Activated gamma-delta T cell treated with anti-CD3 and anti-CD28 coated beads, Interleukin-2, amount 50 U/mL, for 16 hours (primary cell): ENCODE measurements around the gene CYP4F3.
"Not testable (repeated sequence)": the region's sequence is repeated elsewhere in the genome, so short reads cannot be mapped to it uniquely, and the experiment has no call there.

ENCODE experiments used
- DNase-seq: peaks from one replicate; pipeline ENCODE4 v3.0.0-alpha.2; 2020; ENCODE audit warnings: low read depth

The CYP4F3 gene, protein sequence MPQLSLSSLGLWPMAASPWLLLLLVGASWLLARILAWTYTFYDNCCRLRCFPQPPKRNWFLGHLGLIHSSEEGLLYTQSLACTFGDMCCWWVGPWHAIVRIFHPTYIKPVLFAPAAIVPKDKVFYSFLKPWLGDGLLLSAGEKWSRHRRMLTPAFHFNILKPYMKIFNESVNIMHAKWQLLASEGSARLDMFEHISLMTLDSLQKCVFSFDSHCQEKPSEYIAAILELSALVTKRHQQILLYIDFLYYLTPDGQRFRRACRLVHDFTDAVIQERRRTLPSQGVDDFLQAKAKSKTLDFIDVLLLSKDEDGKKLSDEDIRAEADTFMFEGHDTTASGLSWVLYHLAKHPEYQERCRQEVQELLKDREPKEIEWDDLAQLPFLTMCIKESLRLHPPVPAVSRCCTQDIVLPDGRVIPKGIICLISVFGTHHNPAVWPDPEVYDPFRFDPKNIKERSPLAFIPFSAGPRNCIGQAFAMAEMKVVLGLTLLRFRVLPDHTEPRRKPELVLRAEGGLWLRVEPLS

GRCh38 chr19:15640294-15640903 lies at the start of gene CYP4F3:
CYP4F3 (plus strand) TSS chr19:15640897; CDS start chr19:15641416, 519 bp downstream.
- no peak for DNase-seq

GRCh38 chr19:15591796-15592195 lies 48.9 kb upstream of the CYP4F3 start:
- no peak for DNase-seq

DNA sequence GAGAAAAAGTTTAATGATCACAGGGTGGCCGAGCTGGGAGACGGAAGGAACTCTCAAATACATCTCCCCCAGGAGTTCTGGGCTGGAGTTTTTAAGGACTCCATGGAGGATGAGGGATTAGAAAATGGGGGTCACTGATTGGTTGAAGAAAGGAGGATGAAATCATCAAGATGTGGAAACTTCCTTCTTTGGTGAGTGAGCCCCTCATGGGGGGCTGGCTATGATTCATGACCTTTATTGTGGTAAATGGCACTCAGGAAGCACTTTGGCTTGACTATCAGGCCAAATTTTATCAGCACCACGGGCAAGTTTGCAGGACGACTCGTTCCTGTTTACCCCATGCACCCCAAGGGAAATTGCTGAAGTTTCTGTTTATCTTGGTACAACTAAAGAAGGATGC lies 48.2 kb upstream of the CYP4F3 start:
- not testable (repeated sequence) for DNase-seq

DNA sequence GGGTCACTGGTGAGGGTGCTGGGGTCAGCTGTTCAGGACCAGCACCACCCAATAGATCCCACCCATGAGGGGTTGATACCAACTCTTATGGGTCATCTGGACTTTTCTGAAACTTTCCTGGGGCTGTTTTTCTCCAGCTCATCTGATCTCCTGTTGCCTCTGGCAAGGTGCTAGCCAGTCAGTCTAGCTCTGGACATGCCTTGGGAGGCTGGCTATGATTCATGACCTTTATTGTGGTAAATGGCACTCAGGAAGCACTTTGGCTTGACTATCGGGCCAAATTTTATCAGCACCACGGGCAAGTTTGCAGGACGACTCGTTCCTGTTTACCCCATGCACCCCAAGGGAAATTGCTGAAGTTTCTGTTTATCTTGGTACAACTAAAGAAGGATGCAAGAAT lies 46.9 kb upstream of the CYP4F3 start:
- DNase-seq: not testable (repeated sequence)

DNA sequence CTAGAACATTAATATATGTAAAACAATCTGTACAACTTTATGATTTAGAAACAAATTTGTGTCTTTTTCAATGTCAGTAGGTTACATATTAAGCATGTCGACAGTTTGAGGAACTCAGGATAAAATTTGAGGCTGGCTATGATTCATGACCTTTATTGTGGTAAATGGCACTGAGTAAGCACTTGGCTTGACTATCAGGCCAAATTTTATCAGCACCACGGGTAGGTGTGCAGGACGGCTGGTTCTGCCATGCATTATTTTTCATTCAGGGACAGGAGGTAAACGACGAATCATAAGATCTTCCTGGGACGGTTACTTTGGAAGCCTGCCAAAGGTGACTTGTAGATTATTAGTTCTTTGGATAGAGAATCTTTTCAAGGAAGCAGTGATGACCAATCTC lies 45.6 kb upstream of the CYP4F3 start:
- DNase-seq: no peak

- not testable (repeated sequence) for DNase-seq
Observed at GRCh38 chr19:15607978-15608925, 32.4 kb upstream of the CYP4F3 start.

GRCh38 chr19:15609261-15609660 lies 31.4 kb upstream of the CYP4F3 start:
- DNase-seq: no peak

DNA sequence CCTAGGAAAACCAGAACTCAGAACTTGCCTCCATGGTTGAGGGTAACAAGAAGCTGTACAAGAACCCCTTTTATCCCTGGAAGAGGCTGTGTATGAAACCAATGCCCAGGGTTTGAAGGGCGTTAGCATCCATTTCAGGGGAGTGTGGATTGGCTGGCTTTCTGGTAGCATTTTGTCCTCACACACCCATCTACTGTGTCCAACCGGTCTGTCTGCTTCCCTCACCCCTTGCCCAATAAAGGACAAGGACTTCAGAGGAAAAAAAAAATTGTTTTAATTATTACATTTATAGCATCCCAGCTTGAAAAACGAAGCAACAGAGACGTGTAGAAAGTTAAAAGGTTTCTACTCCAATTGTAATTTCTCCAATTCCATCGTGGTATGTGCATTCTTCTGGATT lies 28.4 kb upstream of the CYP4F3 start:
- DNase-seq: no peak

DNA sequence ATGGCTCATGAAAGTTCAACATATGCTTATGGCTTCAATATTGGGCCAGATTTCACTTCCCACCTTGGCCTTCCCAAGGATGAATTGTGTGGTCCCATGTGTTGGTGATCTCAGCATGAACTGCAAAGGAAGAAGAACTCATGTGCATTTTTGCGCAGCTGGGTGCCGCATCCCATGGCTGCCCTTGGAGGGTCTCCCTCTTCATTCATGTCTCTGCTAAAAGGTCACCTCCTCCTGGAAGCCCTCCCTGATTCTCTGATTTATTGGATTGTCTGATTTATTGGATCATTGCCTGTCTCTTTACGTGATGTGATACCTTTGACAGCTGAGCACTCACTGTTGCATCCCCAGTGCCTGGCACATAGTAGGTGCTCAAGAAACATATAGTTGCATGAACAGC lies 27.4 kb upstream of the CYP4F3 start:
- no peak for DNase-seq

DNA sequence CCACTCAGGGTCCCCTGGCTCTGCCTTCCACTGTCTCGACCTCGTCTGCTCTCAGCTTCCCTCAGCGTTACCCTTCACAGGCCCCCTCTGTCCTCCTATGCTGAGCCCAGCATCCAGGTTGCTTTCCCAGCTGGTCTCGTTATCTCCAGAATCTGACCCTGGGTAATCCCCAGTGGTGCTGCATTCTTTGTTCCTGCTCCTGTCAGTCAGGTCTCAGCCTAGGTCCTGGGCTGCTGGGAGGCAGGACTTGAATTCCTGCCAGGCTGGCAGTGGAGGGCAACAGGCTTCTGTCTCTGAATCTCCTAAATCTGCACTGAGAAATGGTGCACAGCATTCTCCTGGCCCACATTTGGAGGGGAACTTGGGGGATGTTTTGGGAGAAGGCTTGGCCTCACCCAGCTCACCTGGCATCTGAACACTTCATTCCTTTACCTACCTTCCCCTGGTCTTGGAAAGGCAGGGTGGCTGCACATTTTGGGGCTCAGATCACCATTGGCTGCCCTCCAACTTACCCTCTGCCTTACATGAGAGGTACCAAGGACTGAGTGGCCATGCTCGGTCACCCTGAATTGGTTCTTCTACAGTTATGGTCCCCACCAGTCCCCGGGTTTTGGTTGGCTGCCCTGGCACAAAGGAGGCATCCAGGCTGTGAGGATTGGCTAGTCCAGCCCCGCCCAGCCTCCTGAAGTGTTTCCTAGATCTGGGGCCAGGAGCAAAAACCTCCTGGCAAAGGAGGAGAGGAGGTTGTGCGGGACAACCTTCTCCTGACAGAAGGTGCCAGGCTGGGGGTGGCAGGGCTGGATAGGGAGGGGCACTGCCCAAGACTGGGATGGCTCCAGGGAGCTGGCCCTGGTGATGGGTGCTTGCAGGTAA lies 26.0 kb upstream of the CYP4F3 start, which contains the start of gene CYP4F8:
CYP4F8 (plus strand) TSS at position 712 of the 873 bp plus-strand sequence. CDS start 399 bp downstream, outside the sequence.
- DNase-seq: no peak

DNA sequence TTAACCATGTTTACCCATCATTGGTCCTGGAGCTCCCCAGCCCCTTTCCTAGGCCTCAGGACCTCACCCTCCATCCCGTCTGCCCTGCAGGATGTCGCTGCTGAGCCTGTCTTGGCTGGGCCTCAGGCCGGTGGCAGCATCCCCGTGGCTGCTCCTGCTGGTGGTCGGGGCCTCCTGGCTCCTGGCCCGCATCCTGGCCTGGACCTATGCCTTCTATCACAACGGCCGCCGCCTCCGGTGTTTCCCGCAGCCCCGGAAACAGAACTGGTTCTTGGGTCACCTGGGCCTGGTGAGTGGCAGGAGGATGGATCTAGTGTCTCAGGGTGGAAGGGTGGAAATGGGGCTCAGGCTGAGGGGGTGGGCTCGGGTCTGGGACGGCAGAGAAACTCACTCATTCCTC lies 25.2 kb upstream of the CYP4F3 start:
- no peak for DNase-seq

DNA sequence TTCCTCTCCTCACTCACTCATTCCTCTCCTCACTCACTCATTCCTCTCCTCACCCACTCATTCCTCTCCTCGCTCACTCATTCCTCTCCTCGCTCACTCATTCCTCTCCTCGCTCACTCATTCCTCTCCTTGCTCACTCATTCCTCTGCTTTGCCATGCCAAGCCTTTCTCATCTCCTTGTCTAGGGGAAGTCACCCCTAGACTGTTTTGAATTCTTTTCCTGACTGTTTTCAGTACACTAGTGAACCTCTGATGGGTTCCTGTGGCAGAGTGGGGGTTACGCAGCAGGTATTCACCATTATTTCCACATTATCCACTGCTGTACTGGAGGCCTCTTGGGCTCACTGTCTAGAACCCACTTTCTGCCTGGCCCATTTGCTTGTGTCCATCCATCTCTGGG lies 24.5 kb upstream of the CYP4F3 start:
- no peak for DNase-seq

DNA sequence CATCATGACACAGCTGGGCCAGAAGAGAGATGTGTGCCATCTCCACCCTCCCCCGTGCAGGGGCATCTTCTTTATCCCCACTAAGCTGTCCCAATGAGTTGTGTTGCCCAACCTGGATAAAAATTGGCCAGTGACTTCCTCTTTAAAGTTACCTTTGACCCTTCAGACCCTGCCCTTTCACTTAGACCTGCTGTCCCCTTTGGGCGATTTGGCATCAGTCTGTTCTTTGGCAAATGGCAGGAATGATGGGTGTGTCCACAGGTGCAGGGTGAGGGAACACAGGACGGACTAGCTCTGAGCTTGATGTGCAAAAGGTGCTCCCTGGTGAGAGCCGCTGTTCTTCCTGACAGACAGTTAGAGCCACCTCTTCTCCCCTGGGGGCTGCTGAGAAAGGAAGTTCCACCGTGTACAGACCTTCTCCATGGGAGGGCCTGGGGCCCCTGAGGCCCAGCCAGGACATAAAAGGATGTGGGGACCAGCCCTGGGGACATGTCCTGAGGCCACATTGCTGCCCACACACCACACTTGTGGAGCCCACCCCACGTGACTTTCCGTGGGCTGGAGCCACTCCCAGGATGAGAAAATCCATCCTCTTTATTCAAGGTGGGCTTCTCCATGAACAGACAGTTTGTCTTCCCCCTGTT lies 23.9 kb upstream of the CYP4F3 start:
- no peak for DNase-seq

DNA sequence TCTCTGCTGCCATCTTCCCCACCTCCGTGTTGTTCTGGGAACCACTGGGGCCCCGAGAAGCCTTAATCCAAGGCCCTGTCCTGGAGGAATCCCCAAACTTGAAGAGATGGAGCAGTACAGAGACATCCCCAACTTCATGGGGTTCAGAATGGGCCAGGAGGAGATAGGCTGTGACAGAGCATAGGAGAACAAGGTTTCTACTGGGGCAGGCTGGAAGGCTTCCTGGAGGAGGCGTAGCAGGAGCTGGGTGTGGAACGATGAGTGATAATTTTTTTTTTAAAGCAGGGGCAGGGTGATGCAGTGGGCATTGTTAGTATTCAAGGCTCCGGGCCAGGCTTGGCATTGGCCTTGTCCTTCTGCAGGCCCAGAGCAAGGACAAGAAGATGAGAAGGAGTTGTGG lies 22.4 kb upstream of the CYP4F3 start:
- no peak for DNase-seq

DNA sequence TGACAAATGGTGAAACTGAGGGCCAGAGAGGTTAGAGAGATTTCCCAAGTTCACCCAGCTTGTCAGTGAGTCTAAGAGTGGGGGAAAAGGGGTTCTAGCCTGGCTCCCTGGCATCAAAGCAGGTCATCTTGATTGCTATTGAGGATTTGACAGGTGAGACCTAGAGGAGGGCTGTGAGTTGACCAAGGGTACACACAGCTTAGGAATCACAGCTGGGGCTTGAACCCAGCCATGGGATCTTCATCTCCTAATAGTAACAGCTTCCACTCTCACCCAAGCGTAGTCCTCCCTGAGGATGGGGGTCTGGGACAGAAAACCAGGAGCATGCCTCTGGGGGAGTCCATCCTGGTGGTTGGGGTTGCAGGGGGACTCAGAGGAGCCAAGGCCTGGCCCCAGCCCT lies 18.9 kb upstream of the CYP4F3 start:
- DNase-seq: no peak

DNA sequence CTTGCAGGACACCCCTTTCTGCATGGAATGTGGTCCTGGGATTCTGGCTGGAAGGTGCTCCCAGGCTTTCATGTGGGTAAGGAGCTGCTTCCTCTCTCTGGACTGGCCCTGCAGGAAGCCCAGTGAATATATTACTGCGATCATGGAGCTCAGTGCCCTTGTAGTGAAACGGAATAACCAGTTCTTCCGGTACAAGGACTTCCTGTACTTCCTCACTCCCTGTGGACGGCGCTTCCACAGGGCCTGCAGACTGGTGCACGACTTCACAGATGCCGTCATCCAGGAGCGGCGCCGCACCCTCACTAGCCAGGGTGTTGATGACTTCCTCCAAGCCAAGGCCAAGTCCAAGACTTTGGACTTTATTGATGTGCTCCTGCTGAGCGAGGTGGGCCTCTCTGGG lies 17.7 kb upstream of the CYP4F3 start:
- DNase-seq: no peak

- no peak for DNase-seq
Observed at GRCh38 chr19:15623711-15624318, 16.9 kb upstream of the CYP4F3 start.

DNA sequence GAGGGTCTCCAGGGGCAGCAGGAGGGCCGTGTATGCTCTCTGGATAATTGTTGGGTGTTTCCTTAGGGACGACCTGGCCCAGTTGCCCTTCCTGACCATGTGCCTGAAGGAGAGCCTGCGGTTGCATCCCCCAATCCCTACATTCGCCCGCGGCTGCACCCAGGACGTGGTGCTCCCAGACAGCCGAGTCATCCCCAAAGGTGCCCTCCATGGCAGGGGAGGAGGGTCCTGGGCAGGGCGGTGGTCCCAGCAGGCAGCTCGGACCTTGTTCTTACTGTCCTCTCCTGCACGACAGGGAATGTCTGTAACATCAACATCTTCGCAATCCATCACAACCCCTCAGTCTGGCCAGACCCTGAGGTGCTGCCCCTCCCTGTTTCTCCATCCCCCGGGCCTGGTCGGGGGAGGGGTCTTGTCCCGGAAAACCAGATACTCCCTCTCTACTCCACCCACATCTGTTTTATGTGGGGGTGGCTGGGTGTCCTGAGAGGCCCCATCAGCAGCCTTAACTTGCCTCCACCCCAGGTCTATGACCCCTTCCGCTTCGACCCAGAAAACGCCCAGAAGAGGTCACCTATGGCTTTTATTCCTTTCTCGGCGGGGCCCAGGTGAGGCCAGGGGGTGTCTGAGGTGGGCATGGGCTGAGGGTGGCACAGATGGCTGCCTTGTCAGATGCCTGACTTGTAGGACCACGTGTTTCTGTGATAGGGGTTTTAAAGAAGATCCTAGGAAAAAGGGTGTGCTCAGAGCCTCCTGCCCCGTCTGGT lies 12.3 kb upstream of the CYP4F3 start:
- DNase-seq: no peak
